GM23338 (cell line): ENCODE measurements around the gene ESR1. TPM values are rescaled to one million over a fixed set of nuclear protein-coding genes. Genes with fewer than 3 reads are reported as not detected.

Source experiments
- ATAC-seq: fragments of 200-7000 bp; cut with Tn5 transposase; 3 replicates; pipeline ENCODE4 v1.9.1; 2020
- DNase-seq: peaks from one replicate; pipeline ENCODE4 v3.0.0-alpha.2; 2015; ENCODE audit warnings: low spot score
- H2AFZ ChIP-seq: fragments of 200-600 bp; sonication (generic); 2 replicates; pipeline ENCODE4 v1.8.0; 2016; ENCODE audit warnings: antibody characterized with exemption, mild to moderate bottlenecking, moderate library complexity
- H3F3A ChIP-seq: fragments of 200-600 bp; sonication (generic); replicated peaks from 2 replicates; pipeline ENCODE4 v1.8.0; 2017; ENCODE audit warnings: antibody characterized with exemption, mixed run types, low read depth
- H3K27ac ChIP-seq: fragments of 200-600 bp; sonication (generic); 2 replicates; pipeline ENCODE4 v1.6.1; 2016; ENCODE audit warnings: low read depth
- H3K27me3 ChIP-seq: fragments of 200-600 bp; sonication (generic); 2 replicates; pipeline ENCODE4 v1.8.0; 2016; ENCODE audit warnings: mild to moderate bottlenecking, mixed run types, moderate library complexity; ENCODE audit not compliant: insufficient read depth
- H3K36me3 ChIP-seq: fragments of 200-600 bp; sonication (generic); 2 replicates; pipeline ENCODE4 v1.8.0; 2016; ENCODE audit warnings: mild to moderate bottlenecking; ENCODE audit not compliant: insufficient read depth
- H3K4me1 ChIP-seq: fragments of 200-600 bp; sonication (generic); 2 replicates; pipeline ENCODE4 v1.8.0; 2016; ENCODE audit warnings: mild to moderate bottlenecking, moderate library complexity; ENCODE audit not compliant: insufficient read depth
- H3K4me2 ChIP-seq: fragments of 200-600 bp; sonication (generic); 2 replicates; pipeline ENCODE4 v1.7.1; 2017; ENCODE audit warnings: mixed run types
- H3K4me3 ChIP-seq: fragments of 200-600 bp; sonication (generic); 2 replicates; pipeline ENCODE4 v1.6.1; 2016; ENCODE audit warnings: mixed run types
- H3K79me2 ChIP-seq: fragments of 200-600 bp; sonication (generic); replicated peaks from 2 replicates; pipeline ENCODE4 v1.8.0; 2017; ENCODE audit warnings: mild to moderate bottlenecking; ENCODE audit not compliant: insufficient read depth
- H3K9me2 ChIP-seq: fragments of 200-600 bp; sonication (generic); 2 replicates; pipeline ENCODE4 v1.8.0; 2017; ENCODE audit not compliant: insufficient read depth
- H4K20me1 ChIP-seq: fragments of 200-600 bp; sonication (generic); replicated peaks from 2 replicates; pipeline ENCODE4 v1.8.0; 2017; ENCODE audit warnings: mild to moderate bottlenecking; ENCODE audit not compliant: insufficient read depth
- H3K27ac Mint-ChIP-seq: 2 replicates; pipeline ENCODE4 v1.8.0; 2020; ENCODE audit warnings: inconsistent platforms, mild to moderate bottlenecking, moderate library complexity, mixed read lengths
- H3K27me3 Mint-ChIP-seq: 3 replicates; pipeline ENCODE4 v1.8.0; 2022; ENCODE audit warnings: low read depth, mild to moderate bottlenecking, moderate library complexity, mixed read lengths, inconsistent platforms; ENCODE audit not compliant: insufficient read depth, poor library complexity
- H3K36me3 Mint-ChIP-seq: 3 replicates; pipeline ENCODE4 v1.8.0; 2021; ENCODE audit warnings: low read depth, mild to moderate bottlenecking, inconsistent platforms, moderate library complexity, mixed read lengths
- H3K4me1 Mint-ChIP-seq: 3 replicates; pipeline ENCODE4 v1.8.0; 2020; ENCODE audit warnings: mild to moderate bottlenecking, inconsistent platforms, mixed read lengths
- H3K4me3 Mint-ChIP-seq: 3 replicates; pipeline ENCODE4 v1.8.0; 2021; ENCODE audit warnings: moderate library complexity, mild to moderate bottlenecking, inconsistent platforms, mixed read lengths
- H3K9me3 Mint-ChIP-seq: 3 replicates; pipeline ENCODE4 v1.8.0; 2020; ENCODE audit warnings: moderate library complexity, mild to moderate bottlenecking, inconsistent platforms, mixed read lengths
- CREB1 ChIP-seq: fragments of 250-450 bp; sonication (Bioruptor Pico); IDR thresholded peaks from 2 replicates; pipeline ENCODE4 v1.5.0; 2020; ENCODE audit warnings: low read depth, mild to moderate bottlenecking, moderate library complexity
- EZH2 ChIP-seq: fragments of 200-600 bp; sonication (generic); IDR thresholded peaks from one replicate; pipeline ENCODE4 v1.8.0; 2017; ENCODE audit warnings: antibody characterized with exemption, mild to moderate bottlenecking, low read depth; ENCODE audit not compliant: unreplicated experiment
- EZH2phosphoT487 ChIP-seq: fragments of 200-600 bp; sonication (generic); IDR thresholded peaks from one replicate; pipeline ENCODE4 v1.8.1; 2018; ENCODE audit warnings: antibody characterized with exemption; ENCODE audit not compliant: unreplicated experiment
- JUNB ChIP-seq: IDR thresholded peaks from one replicate; pipeline ENCODE4 v1.6.1; 2016; ENCODE audit warnings: antibody characterized with exemption; ENCODE audit not compliant: unreplicated experiment
- POLR2AphosphoS5 ChIP-seq: IDR thresholded peaks from 2 replicates; pipeline ENCODE4 v1.6.1; 2016; ENCODE audit warnings: antibody characterized with exemption, low read depth
- STAT1 ChIP-seq: IDR thresholded peaks from one replicate; pipeline ENCODE4 v1.6.1; 2016; ENCODE audit warnings: antibody characterized with exemption; ENCODE audit not compliant: unreplicated experiment
- ZNF114 ChIP-seq: fragments of 250-450 bp; sonication (Bioruptor Pico); IDR thresholded peaks from 2 replicates; pipeline ENCODE4 v1.5.0; 2020; ENCODE audit warnings: mild to moderate bottlenecking, moderate library complexity
- ZNF331 ChIP-seq: fragments of 250-450 bp; sonication (Bioruptor Pico); IDR thresholded peaks from 2 replicates; pipeline ENCODE4 v1.5.0; 2020; ENCODE audit warnings: low read depth, mild to moderate bottlenecking, moderate library complexity
- polyA plus RNA-seq: library from polyadenylated mRNA; unstranded; fragments of >200 nt; fragmentation: Nextera tagmentation; extraction: Ambion mirVana; gene quantifications from 2 replicates; pipeline ENCODE4 v1.2.1, GENCODE V29; 2016
- total RNA-seq: library from RNA; depleted of rRNA; stranded (reverse); fragments of >200 nt; shearing (Covaris generic); gene quantifications from 2 replicates; pipeline ENCODE4 v1.2.3, GENCODE V29; 2014
- TF ChIP-seq, protein P1 (sequence below), 2 experiments: fragments of 200-600 bp in 1 of 2; sonication (generic) in 1 of 2; conservative IDR thresholded peaks; 2 replicates each; pipeline versions ENCODE4 v1.5.1 to v1.6.1; 2016 to 2017; ENCODE audit warnings: antibody characterized with exemption in 2 of 2, low read depth in 2 of 2, mild to moderate bottlenecking in 2 of 2, moderate library complexity in 1 of 2
- TF ChIP-seq, protein P2 (sequence below): IDR thresholded peaks from one replicate; pipeline ENCODE4 v1.6.1; 2018; ENCODE audit warnings: antibody characterized with exemption; ENCODE audit not compliant: unreplicated experiment

The ESR1 gene
- total and polyA plus RNA-seq, 2 experiments from 2014 or later, result 0.94 TPM; not detected in 1

DNA sequence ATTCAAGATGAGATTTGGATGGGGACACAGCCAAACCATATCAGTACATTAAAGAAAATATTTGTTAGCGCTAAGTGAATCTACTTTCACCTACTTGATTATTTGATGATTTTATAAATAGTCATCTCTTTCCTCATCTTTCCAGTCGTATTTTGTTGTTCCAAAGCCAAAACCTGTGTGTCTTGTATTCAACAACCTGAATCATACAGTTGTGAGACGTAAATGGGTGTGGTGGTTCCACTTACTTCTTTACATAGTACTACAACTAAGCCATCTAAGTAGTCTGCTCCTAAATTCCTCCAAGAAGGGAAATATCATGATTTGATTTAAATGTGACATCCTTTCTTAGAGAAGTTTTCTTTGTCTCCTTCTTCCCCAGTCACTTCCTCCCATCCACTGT lies 132.8 kb downstream of the ESR1 start (continued):
- TF ChIP-seq, protein P1, sequence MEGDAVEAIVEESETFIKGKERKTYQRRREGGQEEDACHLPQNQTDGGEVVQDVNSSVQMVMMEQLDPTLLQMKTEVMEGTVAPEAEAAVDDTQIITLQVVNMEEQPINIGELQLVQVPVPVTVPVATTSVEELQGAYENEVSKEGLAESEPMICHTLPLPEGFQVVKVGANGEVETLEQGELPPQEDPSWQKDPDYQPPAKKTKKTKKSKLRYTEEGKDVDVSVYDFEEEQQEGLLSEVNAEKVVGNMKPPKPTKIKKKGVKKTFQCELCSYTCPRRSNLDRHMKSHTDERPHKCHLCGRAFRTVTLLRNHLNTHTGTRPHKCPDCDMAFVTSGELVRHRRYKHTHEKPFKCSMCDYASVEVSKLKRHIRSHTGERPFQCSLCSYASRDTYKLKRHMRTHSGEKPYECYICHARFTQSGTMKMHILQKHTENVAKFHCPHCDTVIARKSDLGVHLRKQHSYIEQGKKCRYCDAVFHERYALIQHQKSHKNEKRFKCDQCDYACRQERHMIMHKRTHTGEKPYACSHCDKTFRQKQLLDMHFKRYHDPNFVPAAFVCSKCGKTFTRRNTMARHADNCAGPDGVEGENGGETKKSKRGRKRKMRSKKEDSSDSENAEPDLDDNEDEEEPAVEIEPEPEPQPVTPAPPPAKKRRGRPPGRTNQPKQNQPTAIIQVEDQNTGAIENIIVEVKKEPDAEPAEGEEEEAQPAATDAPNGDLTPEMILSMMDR (conservative IDR thresholded peaks at IDR 0.05; ENCODE audit: low read depth in 2 of 2), result no peak
- TF ChIP-seq ZNF331 (CRISPR knock-in tag), result no peak

DNA sequence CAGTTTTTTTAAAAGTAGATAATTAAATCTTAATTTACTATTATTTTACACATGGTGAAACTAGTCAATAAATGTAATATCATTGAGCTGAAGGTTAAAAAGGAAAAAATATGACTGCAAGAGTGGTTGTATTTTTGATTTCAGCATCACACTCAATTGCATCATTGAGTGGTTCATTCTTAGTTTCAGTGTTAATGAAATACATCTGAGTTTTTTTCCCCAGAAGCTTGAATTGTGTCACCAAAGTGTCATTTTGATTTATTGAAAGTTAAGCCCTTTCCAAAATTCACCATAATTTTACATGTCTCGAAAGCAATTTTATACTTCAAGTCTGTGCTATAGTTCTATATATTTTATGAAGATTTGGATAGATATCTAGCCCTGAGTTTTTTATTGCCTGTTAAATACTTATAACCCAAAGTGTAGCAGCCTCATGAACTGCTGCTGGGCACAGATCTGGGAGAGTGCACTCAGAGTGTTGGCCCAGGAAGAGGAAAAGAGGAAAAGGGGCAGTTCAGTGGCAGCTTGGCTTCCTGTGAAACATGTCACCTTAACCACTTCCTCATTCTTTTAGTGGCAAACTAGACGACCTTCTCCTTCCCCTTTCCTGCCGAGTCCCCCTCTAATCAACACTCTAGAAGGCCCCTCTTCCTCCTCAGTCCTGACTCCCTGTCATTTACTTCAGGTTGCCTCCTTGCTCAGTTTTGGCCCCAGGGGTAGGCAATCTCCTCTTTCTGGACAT lies 140.7 kb downstream of the ESR1 start:
- ATAC-seq (no peak), DNase-seq (no peak)
- Histone ChIP-seq H3K4me1 (no peaks in the 10 kb centered on the region), H4K20me1 (no peaks in the 10 kb centered on the region), H3K4me3 (no peak overlapping the region), H3K9me2 (peaks cover 5% of the 10 kb centered on the region; the same call in 1 of the 2 replicates), H3K27me3 (no peaks in the 10 kb centered on the region), H3K36me3 (no peaks in the 10 kb centered on the region), H3K79me2 (no peaks in the 10 kb centered on the region), H3K4me2 (no peak overlapping the region), H3K27ac (no peak overlapping the region), H3F3A (no peaks in the 10 kb centered on the region), H2AFZ (no peak overlapping the region)
- H3K4me1 Mint-ChIP-seq, result no peaks in the 10 kb centered on the region; the same call in 2 of the 3 replicates
- H3K4me3 Mint-ChIP-seq, result no peak overlapping the region
- H3K27ac Mint-ChIP-seq, result no peak overlapping the region
- H3K9me3 Mint-ChIP-seq, result no peaks in the 10 kb centered on the region
- H3K27me3 Mint-ChIP-seq, result no peaks in the 10 kb centered on the region
- no peaks in the 10 kb centered on the region; the same call in 2 of the 3 replicates for H3K36me3 Mint-ChIP-seq
- TF ChIP-seq ZNF331 (CRISPR knock-in tag) (no peak), EZH2phosphoT487 (no peak), JUNB (no peak), EZH2 (no peak), STAT1 (no peak), ZNF114 (CRISPR knock-in tag) (no peak), POLR2AphosphoS5 (no peak), CREB1 (CRISPR knock-in tag) (no peak)
- TF ChIP-seq, protein P1 (conservative IDR thresholded peaks at IDR 0.05; ENCODE audit: low read depth in 2 of 2), result no peak
- TF ChIP-seq, protein P2, sequence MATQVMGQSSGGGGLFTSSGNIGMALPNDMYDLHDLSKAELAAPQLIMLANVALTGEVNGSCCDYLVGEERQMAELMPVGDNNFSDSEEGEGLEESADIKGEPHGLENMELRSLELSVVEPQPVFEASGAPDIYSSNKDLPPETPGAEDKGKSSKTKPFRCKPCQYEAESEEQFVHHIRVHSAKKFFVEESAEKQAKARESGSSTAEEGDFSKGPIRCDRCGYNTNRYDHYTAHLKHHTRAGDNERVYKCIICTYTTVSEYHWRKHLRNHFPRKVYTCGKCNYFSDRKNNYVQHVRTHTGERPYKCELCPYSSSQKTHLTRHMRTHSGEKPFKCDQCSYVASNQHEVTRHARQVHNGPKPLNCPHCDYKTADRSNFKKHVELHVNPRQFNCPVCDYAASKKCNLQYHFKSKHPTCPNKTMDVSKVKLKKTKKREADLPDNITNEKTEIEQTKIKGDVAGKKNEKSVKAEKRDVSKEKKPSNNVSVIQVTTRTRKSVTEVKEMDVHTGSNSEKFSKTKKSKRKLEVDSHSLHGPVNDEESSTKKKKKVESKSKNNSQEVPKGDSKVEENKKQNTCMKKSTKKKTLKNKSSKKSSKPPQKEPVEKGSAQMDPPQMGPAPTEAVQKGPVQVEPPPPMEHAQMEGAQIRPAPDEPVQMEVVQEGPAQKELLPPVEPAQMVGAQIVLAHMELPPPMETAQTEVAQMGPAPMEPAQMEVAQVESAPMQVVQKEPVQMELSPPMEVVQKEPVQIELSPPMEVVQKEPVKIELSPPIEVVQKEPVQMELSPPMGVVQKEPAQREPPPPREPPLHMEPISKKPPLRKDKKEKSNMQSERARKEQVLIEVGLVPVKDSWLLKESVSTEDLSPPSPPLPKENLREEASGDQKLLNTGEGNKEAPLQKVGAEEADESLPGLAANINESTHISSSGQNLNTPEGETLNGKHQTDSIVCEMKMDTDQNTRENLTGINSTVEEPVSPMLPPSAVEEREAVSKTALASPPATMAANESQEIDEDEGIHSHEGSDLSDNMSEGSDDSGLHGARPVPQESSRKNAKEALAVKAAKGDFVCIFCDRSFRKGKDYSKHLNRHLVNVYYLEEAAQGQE, result no peak
